GM19463 (cell line): ENCODE measurements around the gene SDR42E2.
"Not testable (repeated sequence)": the region's sequence is repeated elsewhere in the genome, so short reads cannot be mapped to it uniquely, and the experiment has no call there.

ENCODE experiments used
- ATAC-seq: cut with Tn5 transposase; IDR thresholded peaks from one replicate; pipeline ENCODE4 v1.9.1; 2021; ENCODE audit warnings: mild to moderate bottlenecking, moderate library complexity; ENCODE audit not compliant: unreplicated experiment

SDR42E2 gene

GRCh38 chr16:22190081-22190775 is 27.9 kb downstream of the SDR42E2 start:
- peak; percentile 62 for ATAC-seq

DNA sequence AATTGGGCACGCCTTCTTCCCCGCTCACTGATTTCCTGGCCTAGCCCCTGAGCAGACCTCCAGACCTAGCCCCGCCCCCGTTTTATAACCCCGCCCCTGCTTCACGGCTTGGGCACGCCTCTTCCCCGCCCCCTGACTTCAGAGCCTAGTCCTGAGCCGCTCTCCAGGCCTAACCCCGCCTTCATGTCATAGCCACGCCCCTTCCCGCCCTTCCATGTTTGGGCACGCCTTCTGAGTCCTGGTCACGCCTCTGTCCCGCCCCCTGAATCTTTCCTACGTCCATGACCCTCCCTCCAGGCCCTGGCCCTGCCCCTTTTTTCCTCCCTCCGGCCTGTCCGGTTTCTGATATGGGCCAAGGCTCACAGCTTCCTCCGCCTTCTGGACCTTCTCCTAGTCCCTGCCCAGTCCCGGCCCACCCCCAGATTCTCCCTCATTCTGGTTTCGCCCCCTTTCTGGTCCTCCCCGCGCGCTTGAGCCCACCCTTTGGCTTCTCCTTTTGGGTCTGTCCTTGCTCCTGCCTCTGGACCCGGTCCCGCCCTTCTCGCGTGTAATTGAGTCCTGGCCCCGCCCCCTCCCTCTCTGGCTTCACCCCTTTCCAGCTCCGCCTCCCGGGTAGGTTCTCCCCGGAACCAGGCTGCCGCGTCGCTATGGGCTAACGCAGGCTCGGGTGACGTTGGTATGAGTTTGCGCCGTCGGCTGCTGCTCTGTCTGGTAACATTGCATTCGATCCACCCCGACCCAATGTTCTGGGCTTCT is 28.6 kb downstream of the SDR42E2 start:
- ATAC-seq = peak; percentile 35

- no peak for ATAC-seq
Measured at GRCh38 chr16:22191532-22192260, 29.4 kb downstream of the SDR42E2 start.

DNA sequence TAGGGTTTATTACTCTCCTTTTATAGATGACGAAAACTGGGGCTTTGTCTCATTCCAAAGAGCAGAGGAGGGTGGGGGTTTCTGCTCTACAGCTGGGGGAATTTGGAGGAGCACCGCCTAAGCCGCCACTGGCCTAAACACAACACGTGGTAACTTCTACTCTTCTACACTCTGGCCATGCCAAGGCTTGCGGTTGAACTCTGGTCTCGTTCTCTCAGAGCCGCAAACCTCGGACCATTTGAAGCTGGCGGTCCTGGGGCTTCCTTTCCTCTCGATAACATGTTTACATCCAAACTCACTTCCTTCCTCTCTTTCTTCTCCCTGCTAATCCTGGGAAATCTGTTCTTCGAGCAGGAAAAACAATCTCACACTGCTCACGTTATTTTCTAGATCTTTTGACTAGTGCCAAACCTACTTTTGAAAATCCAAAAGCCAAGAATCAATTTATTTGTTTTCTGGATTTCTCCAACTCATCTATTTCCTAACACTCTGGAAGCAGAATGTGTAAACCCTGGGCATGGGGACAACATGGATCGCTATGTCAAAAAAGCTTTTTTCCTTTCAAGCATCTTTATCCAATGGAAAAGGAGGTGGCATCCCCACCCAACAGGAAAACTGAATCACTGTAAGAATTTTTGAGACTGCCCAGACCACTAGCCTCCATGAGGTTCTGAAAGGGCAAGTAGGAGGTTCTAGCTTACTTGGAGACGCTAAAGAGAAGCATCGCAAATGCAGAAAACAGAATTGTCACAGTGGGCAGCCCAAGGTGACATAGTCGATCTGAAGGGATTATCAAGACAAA is 30.2 kb downstream of the SDR42E2 start:
- ATAC-seq = peak; percentile 17

DNA sequence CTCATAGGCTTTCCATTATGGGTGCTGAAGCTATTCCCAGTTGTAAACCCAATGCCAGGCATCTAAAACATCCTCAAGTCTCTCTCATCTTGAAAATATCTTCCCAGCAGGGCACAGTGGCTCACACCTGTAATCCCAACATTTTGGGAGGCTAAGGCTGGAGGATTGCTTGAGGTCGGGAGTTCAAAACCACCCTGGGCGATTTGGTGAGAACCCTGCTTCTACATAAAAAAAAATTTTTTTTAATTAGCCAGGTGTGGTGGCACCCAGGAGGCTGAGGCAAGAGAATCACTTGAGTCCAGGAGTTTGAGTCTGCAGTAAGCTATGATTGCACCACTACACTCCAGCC is 30.7 kb downstream of the SDR42E2 start:
- no peak for ATAC-seq

DNA sequence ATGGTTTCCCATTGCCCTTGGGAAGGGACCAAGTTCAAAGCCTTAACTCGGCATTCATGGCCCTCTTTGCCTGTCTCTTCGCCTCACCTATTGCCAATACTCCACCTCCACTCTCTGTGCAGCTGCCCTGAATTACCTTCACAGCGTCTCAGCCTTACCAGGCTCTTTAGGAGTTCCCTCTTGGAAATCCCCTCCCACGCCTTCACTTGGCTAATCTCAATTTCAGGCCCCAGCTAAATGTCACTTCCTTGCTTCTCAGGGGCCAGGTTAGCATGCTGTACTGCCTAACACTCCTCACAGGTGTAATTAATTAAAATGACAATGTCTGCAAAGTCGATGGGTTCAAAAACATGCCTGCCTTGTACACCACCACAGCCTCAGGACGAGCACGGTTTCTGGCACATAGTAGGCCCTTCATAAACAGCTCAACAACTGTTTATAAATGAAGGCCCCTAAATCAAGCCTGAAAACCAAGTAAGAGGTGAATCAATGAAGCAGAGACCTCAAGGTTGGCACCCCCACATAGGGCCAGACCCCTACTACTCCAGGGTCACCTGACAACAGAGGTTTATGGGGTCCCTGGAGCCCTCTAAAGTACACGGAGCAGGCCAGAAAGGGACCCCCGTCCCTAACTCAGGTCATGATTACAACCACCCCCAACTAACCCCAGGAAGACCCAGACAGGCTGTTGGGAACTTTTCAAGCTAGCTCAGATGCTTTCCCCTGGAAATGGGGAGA is 32.6 kb downstream of the SDR42E2 start:
- no peak for ATAC-seq

DNA sequence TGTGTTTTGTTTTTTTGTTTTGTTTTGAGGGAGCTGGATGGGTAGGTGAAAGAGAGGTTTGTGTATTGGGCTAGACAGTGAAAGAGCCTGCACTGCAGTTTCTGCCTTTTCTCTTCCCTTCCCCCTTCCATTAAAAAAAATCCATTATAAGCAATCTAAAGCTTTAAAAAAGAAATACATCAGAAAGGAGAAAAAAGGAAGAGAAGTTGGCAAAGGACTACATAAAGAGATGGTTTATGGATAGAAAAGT is 33.1 kb downstream of the SDR42E2 start:
- ATAC-seq = no peak

GRCh38 chr16:22195695-22196558 is 33.6 kb downstream of the SDR42E2 start:
- ATAC-seq = no peak

DNA sequence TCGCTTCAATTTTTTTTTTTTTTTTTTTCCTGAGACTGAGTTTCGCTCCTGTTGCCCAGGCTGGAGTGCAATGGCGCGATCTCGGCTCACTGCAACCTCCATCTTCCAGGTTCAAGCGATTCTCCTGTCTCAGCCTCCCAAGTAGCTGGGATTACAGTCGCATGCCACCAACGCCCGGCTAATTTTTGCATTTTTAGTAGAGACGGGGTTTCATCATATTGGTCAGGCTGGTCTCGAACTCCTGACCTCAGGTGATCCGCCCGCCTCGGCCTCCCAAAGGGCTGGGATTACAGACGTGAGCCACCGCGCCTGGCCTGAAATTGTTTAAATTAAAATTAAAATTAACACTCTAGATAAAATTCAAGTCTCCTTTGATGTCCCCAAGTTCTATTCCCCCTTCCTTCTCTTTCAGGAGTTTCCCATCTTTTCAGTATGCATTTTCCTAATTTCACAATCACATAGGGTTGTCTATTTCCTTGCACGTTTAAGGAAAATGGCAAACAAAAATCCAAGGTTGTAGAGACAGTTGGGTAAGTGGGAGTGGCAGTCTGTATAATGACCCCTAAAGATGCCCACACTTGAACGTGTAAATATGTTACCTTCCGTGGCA is 34.4 kb downstream of the SDR42E2 start:
- ATAC-seq = not testable (repeated sequence)

DNA sequence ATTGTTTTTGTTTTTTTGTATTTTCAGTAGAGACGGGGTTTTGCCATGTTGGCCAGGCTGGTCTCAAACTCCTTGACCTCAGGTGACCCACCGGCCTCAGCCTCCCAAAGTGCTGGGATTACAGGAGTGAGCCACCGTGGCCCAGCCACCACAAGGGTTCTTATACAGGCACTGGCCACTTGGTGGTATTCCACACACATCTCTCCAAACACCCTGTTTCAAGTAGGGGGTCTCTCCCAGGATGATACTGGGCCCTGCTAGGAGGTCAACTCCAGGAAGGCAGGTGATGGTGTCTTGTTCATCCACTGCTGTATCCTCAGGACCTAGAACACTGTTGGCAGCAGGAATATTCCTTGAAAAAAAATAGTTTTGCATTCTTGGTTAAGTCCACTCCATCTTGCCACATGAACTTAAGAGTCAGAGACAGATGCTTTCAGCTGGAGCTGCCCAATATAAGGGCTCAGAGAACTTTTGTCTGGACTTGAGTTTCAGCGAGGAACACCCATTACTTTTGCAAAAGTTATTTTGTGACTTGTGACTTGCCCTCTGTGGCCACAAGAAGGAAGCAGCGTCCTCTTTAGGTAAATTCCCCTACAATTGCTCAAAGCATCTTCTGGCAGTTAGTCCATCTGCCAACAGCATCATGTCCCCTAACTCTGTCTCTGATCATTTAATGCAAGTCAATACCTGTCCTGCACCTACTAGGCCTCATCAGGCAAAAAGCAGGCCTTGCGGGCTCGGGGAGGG is 36.4 kb downstream of the SDR42E2 start:
- ATAC-seq = no peak

GRCh38 chr16:22202261-22202637 is 39.9 kb downstream of the SDR42E2 start:
- no peak for ATAC-seq

DNA sequence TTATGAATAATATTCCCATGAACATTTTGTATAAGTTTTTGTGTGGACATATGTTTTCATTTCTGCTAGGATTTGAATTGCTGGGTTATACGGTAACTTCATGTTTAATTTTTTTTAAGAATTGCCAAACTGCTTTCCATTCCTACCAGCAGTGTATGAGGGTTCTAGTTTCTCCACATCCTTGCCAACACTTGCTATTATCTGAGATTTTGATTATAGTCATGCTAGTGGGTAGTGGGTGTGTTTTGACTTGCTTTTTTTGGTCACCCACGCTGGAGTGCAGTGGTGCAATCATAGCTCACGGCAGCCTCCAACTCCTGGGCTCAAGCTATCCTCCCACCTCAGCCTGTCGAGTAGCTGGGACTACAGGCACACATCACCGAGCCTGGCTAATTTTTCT is 40.8 kb downstream of the SDR42E2 start:
- ATAC-seq = no peak

DNA sequence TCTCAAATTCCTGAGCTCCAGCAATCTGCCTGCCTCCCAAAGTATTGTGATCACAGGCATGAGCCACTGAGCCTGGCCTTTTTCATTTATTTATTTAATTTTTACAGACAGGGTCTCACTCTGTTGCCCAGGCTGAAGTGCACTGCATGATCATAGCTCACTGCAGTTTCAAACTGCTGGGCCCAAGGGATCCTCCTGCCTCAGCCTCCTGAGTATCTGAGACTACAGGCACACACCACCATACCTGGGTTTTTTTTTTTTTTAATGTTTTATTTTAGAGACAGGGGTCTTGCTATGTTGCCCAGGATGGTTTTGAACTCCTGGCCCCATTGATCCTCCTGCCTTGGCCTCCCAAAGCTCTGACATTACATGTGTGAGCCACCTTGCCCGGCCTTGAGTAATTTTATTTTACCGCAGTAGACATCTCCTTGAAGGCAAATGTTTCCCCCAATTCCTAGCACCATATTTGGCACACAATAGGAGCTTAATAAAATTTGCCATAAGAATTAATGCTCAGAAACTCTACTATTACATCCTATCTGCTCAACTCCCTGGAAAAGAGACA is 41.9 kb downstream of the SDR42E2 start:
- ATAC-seq = no peak

- ATAC-seq = no peak
Measured at GRCh38 chr16:22205577-22206012, 43.3 kb downstream of the SDR42E2 start.

- ATAC-seq = peak; percentile 89
Measured at GRCh38 chr16:22206013-22206841, 43.9 kb downstream of the SDR42E2 start, which contains the start of gene EEF2K. TSS of gene EEF2K (plus strand) at chr16:22206278. CDS start at chr16:22225730, 19,452 bp downstream.

GRCh38 chr16:22206842-22207714 is 44.8 kb downstream of the SDR42E2 start:
- peak; percentile 43 for ATAC-seq
